Prostate gland (tissue), 2 donors: ENCODE measurements around the gene RABGGTA.

ENCODE experiments used
- CTCF ChIP-seq, 4 experiments: fragments of 200-600 bp in 2 of 4; fragments of 450-650 bp in 2 of 4; sonication (generic) in 2 of 4; IDR thresholded peaks; 1 replicate in 3 of 4; 2 replicates in 1 of 4; pipeline ENCODE4 v1.5.1; 2016 to 2019; ENCODE audit warnings: antibody characterized with exemption in 4 of 4, mild to moderate bottlenecking in 2 of 4, moderate library complexity in 2 of 4
- POLR2A ChIP-seq: fragments of 450-650 bp; IDR thresholded peaks from one replicate; pipeline ENCODE4 v1.6.1; 2016; ENCODE audit warnings: antibody characterized with exemption, mild to moderate bottlenecking

GRCh38 chr14:24273422-24273998, 2.1 kb upstream of the RABGGTA start:
- TF ChIP-seq CTCF (IDR thresholded peaks at IDR 0.05): no peak
- TF ChIP-seq POLR2A: no peak
